ENCODE measurements around the gene LRCOL1. TPM values are rescaled to one million over a fixed set of nuclear protein-coding genes. Genes with fewer than 3 reads are reported as not detected.

Gene LRCOL1
- total RNA-seq, 1 donor from 2014 or later: not detected

GRCh38 chr12:132646850-132647249 is 36.5 kb upstream of the LRCOL1 start:
- H3K27me3 ChIP-seq (ENCODE audit: control insufficient read depth, insufficient read depth, low read length): no peaks in the 10 kb centered on the region
- H3K36me3 ChIP-seq (ENCODE audit: control insufficient read depth, insufficient read depth, low read length): peaks cover 11% of the 10 kb centered on the region
- H3K4me3 ChIP-seq (ENCODE audit: low read depth, low read length): no peak overlapping the region
- no peak for TF ChIP-seq CTCF (IDR thresholded peaks at IDR 0.05; ENCODE audit: insufficient read depth, low read length, severe bottlenecking)
- no peak for DNase-seq (ENCODE audit: low read depth)
- no peak for FAIRE-seq

- no peak overlapping the region for H3K4me3 ChIP-seq (ENCODE audit: low read depth, low read length)
- no peak for DNase-seq (ENCODE audit: low read depth)
- TF ChIP-seq CTCF (IDR thresholded peaks at IDR 0.05; ENCODE audit: insufficient read depth, low read length, severe bottlenecking): no peak
- no peak for FAIRE-seq
- H3K36me3 ChIP-seq (ENCODE audit: control insufficient read depth, insufficient read depth, low read length): peaks cover 8% of the 10 kb centered on the region
- H3K27me3 ChIP-seq (ENCODE audit: control insufficient read depth, insufficient read depth, low read length): no peaks in the 10 kb centered on the region
Observed at GRCh38 chr12:132642846-132643835, 32.8 kb upstream of the LRCOL1 start.

DNA sequence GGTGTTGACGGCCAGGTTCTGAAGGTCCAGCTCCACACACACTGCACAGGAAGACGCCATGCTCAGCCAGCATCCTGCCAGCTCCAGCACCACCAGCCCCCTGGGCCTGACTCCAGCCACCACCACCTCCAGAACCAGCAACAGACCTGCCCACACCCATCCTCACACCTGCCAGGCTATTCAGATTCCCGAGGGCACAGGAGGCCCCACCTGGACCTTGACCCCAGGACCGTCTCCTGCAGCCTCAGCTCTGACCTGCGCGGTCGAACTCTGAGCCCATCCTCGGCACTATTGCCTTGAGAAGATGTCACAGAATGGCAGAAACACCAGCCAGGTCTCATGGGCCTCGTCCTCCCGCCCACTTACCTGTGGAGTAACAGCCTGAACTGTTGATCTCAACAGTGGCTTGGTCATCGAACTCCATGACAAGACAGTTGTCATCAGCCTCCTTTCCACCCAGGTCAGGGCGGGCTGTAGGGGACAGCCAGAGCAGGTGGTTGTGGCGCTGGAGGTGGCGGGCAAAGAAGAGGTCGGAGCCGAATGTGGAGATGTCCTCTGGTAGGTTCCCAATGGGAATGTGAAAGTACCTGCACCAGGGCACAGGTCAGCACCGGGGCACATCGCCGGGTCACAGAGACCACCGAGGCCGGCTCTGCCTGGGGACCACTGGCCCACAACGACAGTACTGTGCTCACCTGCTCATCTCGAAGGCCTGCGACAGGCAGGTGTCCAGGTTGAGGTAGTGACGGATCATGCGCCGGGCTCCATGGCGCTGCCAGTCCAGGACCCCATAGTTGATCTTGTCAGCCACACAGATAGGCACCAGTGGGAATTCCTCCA is 31.6 kb upstream of the LRCOL1 start:
- TF ChIP-seq CTCF (IDR thresholded peaks at IDR 0.05; ENCODE audit: insufficient read depth, low read length, severe bottlenecking): no peak
- FAIRE-seq (no peak), DNase-seq (ENCODE audit: low read depth) (no peak)
- Histone ChIP-seq H3K27me3 (ENCODE audit: control insufficient read depth, insufficient read depth, low read length) (no peaks in the 10 kb centered on the region), H3K4me3 (ENCODE audit: low read depth, low read length) (no peak overlapping the region), H3K36me3 (ENCODE audit: control insufficient read depth, insufficient read depth, low read length) (peaks cover 13% of the 10 kb centered on the region)

DNA sequence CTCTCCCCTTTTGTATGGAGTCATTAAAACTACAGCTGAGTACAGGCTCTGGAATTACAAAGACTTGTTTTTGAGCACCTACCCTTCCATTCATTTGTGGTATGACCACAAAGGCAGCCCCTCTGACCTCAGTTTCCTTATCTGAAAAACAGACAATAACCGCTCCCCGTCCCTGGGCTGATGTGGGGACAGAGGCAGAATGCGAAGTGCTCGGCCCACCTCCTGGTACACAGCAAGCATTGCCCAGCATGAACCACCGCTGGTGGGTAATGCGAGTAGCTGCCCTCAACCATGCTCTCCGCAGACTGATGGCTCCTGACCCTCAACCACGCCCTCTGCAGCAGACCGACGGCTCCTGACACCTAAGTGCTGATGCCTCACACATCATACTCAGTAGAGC is 30.6 kb upstream of the LRCOL1 start:
- FAIRE-seq (no peak), DNase-seq (ENCODE audit: low read depth) (no peak)
- no peak overlapping the region for H3K4me3 ChIP-seq (ENCODE audit: low read depth, low read length)
- peaks cover 13% of the 10 kb centered on the region for H3K36me3 ChIP-seq (ENCODE audit: control insufficient read depth, insufficient read depth, low read length)
- no peaks in the 10 kb centered on the region for H3K27me3 ChIP-seq (ENCODE audit: control insufficient read depth, insufficient read depth, low read length)
- no peak for TF ChIP-seq CTCF (IDR thresholded peaks at IDR 0.05; ENCODE audit: insufficient read depth, low read length, severe bottlenecking)

- FAIRE-seq (no peak), DNase-seq (ENCODE audit: low read depth) (no peak)
- no peak for TF ChIP-seq CTCF (IDR thresholded peaks at IDR 0.05; ENCODE audit: insufficient read depth, low read length, severe bottlenecking)
- no peak overlapping the region for H3K4me3 ChIP-seq (ENCODE audit: low read depth, low read length)
- no peaks in the 10 kb centered on the region for H3K27me3 ChIP-seq (ENCODE audit: control insufficient read depth, insufficient read depth, low read length)
- H3K36me3 ChIP-seq (ENCODE audit: control insufficient read depth, insufficient read depth, low read length): peaks cover 16% of the 10 kb centered on the region
Observed at GRCh38 chr12:132639956-132640520, 29.7 kb upstream of the LRCOL1 start.

All from bronchial epithelial cell (primary cell).